H9 (cell line): ENCODE measurements around the gene MYOD1. TPM values are rescaled to one million over a fixed set of nuclear protein-coding genes. Genes with fewer than 3 reads are reported as not detected.

Experiments
- DNase-seq: peaks from one replicate; pipeline ENCODE4 v3.0.0-alpha.2; 2017
- H2AFZ ChIP-seq: one replicate; pipeline ENCODE4 v1.6.1; 2013; ENCODE audit warnings: mild to moderate bottlenecking, low read length, control low read depth, moderate library complexity
- H2AK5ac ChIP-seq: 2 replicates; pipeline ENCODE4 v1.6.1; 2013; ENCODE audit warnings: low read length, control low read depth, mixed read lengths; ENCODE audit not compliant: insufficient read length
- H2BK120ac ChIP-seq: one replicate; pipeline ENCODE4 v1.6.1; 2013; ENCODE audit warnings: low read depth, mild to moderate bottlenecking, low read length, control low read depth, inconsistent platforms; ENCODE audit not compliant: poor library complexity, severe bottlenecking
- H2BK12ac ChIP-seq: 2 replicates; pipeline ENCODE4 v1.6.1; 2013; ENCODE audit warnings: low read length, control low read depth, mixed read lengths, low read depth; ENCODE audit not compliant: insufficient read length
- H2BK15ac ChIP-seq: 2 replicates; pipeline ENCODE4 v1.6.1; 2013; ENCODE audit warnings: low read depth, low read length, control low read depth
- H2BK20ac ChIP-seq: one replicate; pipeline ENCODE4 v1.6.1; 2013; ENCODE audit warnings: low read depth, mild to moderate bottlenecking, low read length, control low read depth, inconsistent platforms; ENCODE audit not compliant: poor library complexity, severe bottlenecking
- H2BK5ac ChIP-seq: 2 replicates; pipeline ENCODE4 v1.6.1; 2013; ENCODE audit warnings: low read length, control low read depth, mixed read lengths; ENCODE audit not compliant: insufficient read length
- H3K14ac ChIP-seq: 2 replicates; pipeline ENCODE4 v1.6.1; 2013; ENCODE audit warnings: low read length, control low read depth; ENCODE audit not compliant: insufficient read depth
- H3K18ac ChIP-seq: 2 replicates; pipeline ENCODE4 v1.6.1; 2013; ENCODE audit warnings: low read depth, mild to moderate bottlenecking, mixed read lengths, low read length, control low read depth; ENCODE audit not compliant: insufficient read length
- H3K23ac ChIP-seq: 2 replicates; pipeline ENCODE4 v1.6.1; 2013; ENCODE audit warnings: low read length, control low read depth, mixed read lengths, low read depth; ENCODE audit not compliant: insufficient read length
- H3K23me2 ChIP-seq: 2 replicates; pipeline ENCODE4 v1.6.1; 2013; ENCODE audit warnings: low read depth, mild to moderate bottlenecking, mixed read lengths, low read length, control low read depth; ENCODE audit not compliant: insufficient read length, poor library complexity, severe bottlenecking
- H3K27ac ChIP-seq: 2 replicates; pipeline ENCODE4 v1.5.1; 2013; ENCODE audit warnings: low read length, control low read depth, mixed read lengths, low read depth; ENCODE audit not compliant: insufficient read length
- H3K27me3 ChIP-seq: 2 replicates; pipeline ENCODE4 v1.6.1; 2013; ENCODE audit warnings: low read length, control low read depth, inconsistent platforms; ENCODE audit not compliant: insufficient read depth
- H3K4ac ChIP-seq: 2 replicates; pipeline ENCODE4 v1.6.1; 2013; ENCODE audit warnings: low read depth, mild to moderate bottlenecking, control low read depth, inconsistent platforms, low read length, moderate library complexity
- H3K4me1 ChIP-seq: 2 replicates; pipeline ENCODE4 v1.6.1; 2013; ENCODE audit warnings: low read length, control low read depth, inconsistent platforms; ENCODE audit not compliant: insufficient read depth
- H3K4me2 ChIP-seq: 2 replicates; pipeline ENCODE4 v1.6.1; 2013; ENCODE audit warnings: low read length, control low read depth, mixed read lengths; ENCODE audit not compliant: insufficient read length, insufficient read depth
- H3K56ac ChIP-seq: 2 replicates; pipeline ENCODE4 v1.6.1; 2013; ENCODE audit warnings: low read depth, mild to moderate bottlenecking, mixed read lengths, low read length, control low read depth; ENCODE audit not compliant: insufficient read length
- H3K79me1 ChIP-seq: 2 replicates; pipeline ENCODE4 v1.6.1; 2013; ENCODE audit warnings: low read depth, mild to moderate bottlenecking, moderate library complexity, low read length, control low read depth, inconsistent platforms; ENCODE audit not compliant: insufficient read depth, poor library complexity, severe bottlenecking
- H3K79me2 ChIP-seq: 2 replicates; pipeline ENCODE4 v1.6.1; 2013; ENCODE audit warnings: low read length, control low read depth, inconsistent platforms; ENCODE audit not compliant: insufficient read depth
- H3K9ac ChIP-seq: 2 replicates; pipeline ENCODE4 v1.6.1; 2013; ENCODE audit warnings: low read length, control low read depth, mixed read lengths; ENCODE audit not compliant: insufficient read length; ENCODE audit errors: extremely low read depth
- H3K9me3 ChIP-seq: one replicate; pipeline ENCODE4 v1.6.1; 2013; ENCODE audit warnings: low read depth, low read length, inconsistent platforms; ENCODE audit not compliant: control insufficient read depth
- H3T11ph ChIP-seq: one replicate; pipeline ENCODE4 v1.6.1; 2013; ENCODE audit warnings: mild to moderate bottlenecking, low read length, control low read depth, inconsistent platforms
- H4K20me1 ChIP-seq: one replicate; pipeline ENCODE4 v1.6.1; 2013; ENCODE audit not compliant: control insufficient read depth, insufficient read length, insufficient read depth
- H4K5ac ChIP-seq: 2 replicates; pipeline ENCODE4 v1.6.1; 2013; ENCODE audit warnings: low read depth, mild to moderate bottlenecking, mixed read lengths, low read length, control low read depth; ENCODE audit not compliant: insufficient read length
- H4K8ac ChIP-seq: replicated peaks from 2 replicates; pipeline ENCODE4 v1.6.1; 2013; ENCODE audit warnings: low read length, control low read depth, mixed read lengths, low read depth; ENCODE audit not compliant: insufficient read length
- H4K91ac ChIP-seq: 2 replicates; pipeline ENCODE4 v1.6.1; 2013; ENCODE audit warnings: low read depth, mild to moderate bottlenecking, moderate library complexity, mixed read lengths, low read length, control low read depth; ENCODE audit not compliant: insufficient read length
- H3K27ac Mint-ChIP-seq, 3 experiments: 2 replicates in 2 of 3; 3 replicates in 1 of 3; pipeline ENCODE4 v1.8.0; 2020 to 2021; ENCODE audit warnings: mixed read lengths in 3 of 3, mild to moderate bottlenecking in 1 of 3, moderate library complexity in 1 of 3
- H3K27me3 Mint-ChIP-seq: 2 replicates; pipeline ENCODE4 v1.8.0; 2021; ENCODE audit warnings: low read depth, mild to moderate bottlenecking, moderate library complexity, mixed read lengths
- H3K36me3 Mint-ChIP-seq, 3 experiments: 2 replicates in 2 of 3; 3 replicates in 1 of 3; pipeline ENCODE4 v1.8.0; 2020 to 2021; ENCODE audit warnings: low read depth in 3 of 3, mixed read lengths in 3 of 3; ENCODE audit not compliant: insufficient read depth in 1 of 3
- H3K4me1 Mint-ChIP-seq, 2 experiments: 2 replicates each; pipeline ENCODE4 v1.8.0; 2020; ENCODE audit warnings: mixed read lengths in 2 of 2
- H3K4me3 Mint-ChIP-seq, 2 experiments: 2 replicates in 1 of 2; 3 replicates in 1 of 2; pipeline ENCODE4 v1.8.0; 2020 to 2021; ENCODE audit warnings: mild to moderate bottlenecking in 2 of 2, mixed read lengths in 2 of 2, moderate library complexity in 1 of 2
- H3K9me3 Mint-ChIP-seq, 2 experiments: 2 replicates in 1 of 2; 3 replicates in 1 of 2; pipeline ENCODE4 v1.8.0; 2020; ENCODE audit warnings: mild to moderate bottlenecking in 2 of 2, mixed read lengths in 2 of 2, moderate library complexity in 1 of 2
- CTCF ChIP-seq: fragments of 200-600 bp; sonication (generic); conservative IDR thresholded peaks from 3 replicates; pipeline ENCODE4 v1.8.0; 2021; ENCODE audit warnings: antibody characterized with exemption, mild to moderate bottlenecking
- WGBS: extraction: QIAGEN DNeasy Blood & Tissue Kit; methylation state at CpG from one replicate; pipeline ENCODE4 v1.1.7; 2013; ENCODE audit warnings: missing lambda C conversion rate, low lambda C conversion rate, mixed read lengths; ENCODE audit not compliant: insufficient read length; ENCODE audit errors: extremely low coverage; 5-methylcytosine and 5-hydroxymethylcytosine counted together
- total RNA-seq: library from RNA; stranded (reverse); gene quantifications from 2 replicates; pipeline ENCODE4 v1.2.1, GENCODE V29; 2021

Gene MYOD1
- total RNA-seq, 1 experiment from 2014 or later: not detected

- Histone ChIP-seq H4K91ac (no peak overlapping the region), H2BK120ac (no peak overlapping the region), H2AK5ac (no peak overlapping the region), H3K79me2 (no peaks in the 10 kb centered on the region), H3K27ac (no peak overlapping the region), H3K4me2 (no peak overlapping the region), H3K9ac (no peak overlapping the region), H3K4me1 (no peaks in the 10 kb centered on the region), H3K18ac (no peak overlapping the region), H4K8ac (no peak overlapping the region), H2BK20ac (no peak overlapping the region), H3K79me1 (no peaks in the 10 kb centered on the region), H3K9me3 (no peaks in the 10 kb centered on the region), H4K5ac (no peak overlapping the region), H2BK15ac (no peak overlapping the region), H3K23me2 (no peaks in the 10 kb centered on the region), H2AFZ (no peak overlapping the region), H3K4ac (no peak overlapping the region), H3K23ac (no peak overlapping the region), H2BK12ac (no peak overlapping the region), H3K56ac (no peak overlapping the region), H3K14ac (no peak overlapping the region), H4K20me1 (no peaks in the 10 kb centered on the region), H2BK5ac (no peak overlapping the region), H3T11ph (no peak overlapping the region), H3K27me3 (no peaks in the 10 kb centered on the region)
- no peak overlapping the region for H3K4me3 Mint-ChIP-seq
- no peak overlapping the region for H3K27ac Mint-ChIP-seq
- no peaks in the 10 kb centered on the region for H3K36me3 Mint-ChIP-seq
- no peak for TF ChIP-seq CTCF
- no peaks in the 10 kb centered on the region; a peak in 2 of 5 replicates for H3K9me3 Mint-ChIP-seq
- peaks cover 6% of the 10 kb centered on the region for H3K27me3 Mint-ChIP-seq
- no peak for DNase-seq
- peaks cover 2 to 12% of the 10 kb centered on the region in 2 experiments; a peak in 3 of 4 replicates for H3K4me1 Mint-ChIP-seq
- no CpG with 5 or more reads among the region's 7 CpGs for WGBS
Measured at GRCh38 chr11:17763244-17763643, 43.9 kb downstream of the MYOD1 start.
